NCI-H510A (cell line): ENCODE results near the gene PRPF6.
"Not testable (repeated sequence)": the region's sequence is repeated elsewhere in the genome, so short reads cannot be mapped to it uniquely, and the experiment has no call there.

Experiments used
- DNase-seq: peaks from one replicate; lab custom pipeline; 2025; lab: John Stamatoyannopoulos, UW

The PRPF6 gene

GRCh38 chr20:64012385-64013154 is 31.6 kb downstream of the PRPF6 start:
- not testable (repeated sequence) for DNase-seq

- DNase-seq = no peak
Measured at GRCh38 chr20:64015635-64016034, 34.7 kb downstream of the PRPF6 start.

GRCh38 chr20:64021124-64021975 is 40.4 kb downstream of the PRPF6 start:
- no peak for DNase-seq

- DNase-seq = no peak
Measured at GRCh38 chr20:64022671-64023360, 41.9 kb downstream of the PRPF6 start.

GRCh38 chr20:64023361-64024140 is 42.6 kb downstream of the PRPF6 start:
- no peak for DNase-seq

- no peak for DNase-seq
Measured at GRCh38 chr20:64024141-64024990, 43.4 kb downstream of the PRPF6 start.

GRCh38 chr20:64025101-64025825 is 44.3 kb downstream of the PRPF6 start:
- no peak for DNase-seq

- no peak for DNase-seq
Measured at GRCh38 chr20:64025826-64026412, 45.0 kb downstream of the PRPF6 start.

GRCh38 chr20:64027981-64028685 is 47.2 kb downstream of the PRPF6 start:
- DNase-seq = no peak

- no peak for DNase-seq
Measured at GRCh38 chr20:64029293-64030117, 48.6 kb downstream of the PRPF6 start.

GRCh38 chr20:64030371-64031134 is 49.6 kb downstream of the PRPF6 start:
- DNase-seq = no peak

- DNase-seq = no peak
Measured at GRCh38 chr20:64031822-64032314, 50.9 kb downstream of the PRPF6 start.

GRCh38 chr20:64032706-64033624 is 52.0 kb downstream of the PRPF6 start:
- DNase-seq = no peak

GRCh38 chr20:64033981-64034493 is 53.1 kb downstream of the PRPF6 start:
- DNase-seq = no peak

- no peak for DNase-seq
Measured at GRCh38 chr20:64035066-64035932, 54.4 kb downstream of the PRPF6 start.
